A204.1 (cell line): ENCODE data around the gene GJB2.
"Not testable (repeated sequence)": the region's sequence is repeated elsewhere in the genome, so short reads cannot be mapped to it uniquely, and the experiment has no call there.

ENCODE experiments used
- FAIRE-seq: peaks from 2 replicates; lab custom pipeline; 2012; peaks lifted over from hg19 to GRCh38; lab: Jason Lieb, UNC

The GJB2 gene

DNA sequence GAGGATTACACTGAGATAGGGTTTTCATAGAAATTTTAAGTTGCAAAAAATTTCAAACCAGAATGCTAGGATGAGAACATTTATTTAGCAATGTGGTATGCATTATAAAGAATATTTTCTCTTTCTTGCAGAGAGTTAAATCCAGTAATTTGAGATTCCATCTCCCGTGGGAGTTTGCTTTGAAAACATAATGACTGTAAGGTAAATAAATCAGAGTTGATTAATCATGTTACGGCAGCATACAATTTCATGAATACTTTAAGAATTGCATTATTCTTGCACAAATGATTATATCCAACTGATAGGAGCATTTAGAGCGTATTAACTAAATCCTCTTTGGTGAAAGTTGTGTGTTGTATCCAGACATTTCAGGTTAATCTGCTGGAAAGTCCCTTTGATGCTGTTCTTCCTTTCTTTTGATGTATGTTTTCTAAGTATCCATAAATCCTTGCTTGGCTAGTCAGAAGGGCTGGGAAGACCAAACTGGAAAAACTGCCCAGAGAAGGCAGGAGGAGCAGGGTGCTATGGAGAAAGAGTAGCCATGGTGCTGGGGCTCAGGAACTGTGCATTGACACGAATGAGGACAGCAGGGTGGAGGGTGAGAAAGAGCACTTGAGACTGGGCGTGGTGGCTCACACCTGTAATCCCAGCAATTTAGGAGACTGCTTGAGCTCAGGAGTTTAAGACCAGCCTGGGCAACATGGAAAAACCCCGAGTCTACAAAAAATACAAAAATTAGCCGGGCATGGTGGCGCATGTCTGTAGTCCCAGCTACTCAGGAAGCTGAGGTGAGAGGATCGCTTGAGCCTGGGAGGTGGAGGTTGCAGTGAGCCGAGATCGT, 27.1 kb downstream of the GJB2 start:
- FAIRE-seq, result no peak

DNA sequence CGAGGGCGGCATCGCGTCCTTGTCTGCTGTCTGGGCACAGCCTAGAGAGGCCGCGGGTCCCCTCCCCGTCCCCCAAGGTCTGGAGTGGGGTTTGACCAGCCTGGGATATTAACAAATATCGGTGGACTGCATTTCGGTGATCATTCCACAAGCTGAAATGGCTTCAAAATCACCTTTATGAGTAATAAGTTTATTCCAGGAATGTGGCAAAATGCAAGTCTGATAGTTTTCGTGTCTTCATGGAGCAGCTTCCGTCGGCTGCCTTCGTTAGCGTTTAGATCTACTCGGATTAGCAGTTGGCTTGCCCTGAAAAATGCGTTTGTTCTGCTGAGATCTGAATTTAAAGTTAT, 30.8 kb downstream of the GJB2 start:
- FAIRE-seq, result no peak

DNA sequence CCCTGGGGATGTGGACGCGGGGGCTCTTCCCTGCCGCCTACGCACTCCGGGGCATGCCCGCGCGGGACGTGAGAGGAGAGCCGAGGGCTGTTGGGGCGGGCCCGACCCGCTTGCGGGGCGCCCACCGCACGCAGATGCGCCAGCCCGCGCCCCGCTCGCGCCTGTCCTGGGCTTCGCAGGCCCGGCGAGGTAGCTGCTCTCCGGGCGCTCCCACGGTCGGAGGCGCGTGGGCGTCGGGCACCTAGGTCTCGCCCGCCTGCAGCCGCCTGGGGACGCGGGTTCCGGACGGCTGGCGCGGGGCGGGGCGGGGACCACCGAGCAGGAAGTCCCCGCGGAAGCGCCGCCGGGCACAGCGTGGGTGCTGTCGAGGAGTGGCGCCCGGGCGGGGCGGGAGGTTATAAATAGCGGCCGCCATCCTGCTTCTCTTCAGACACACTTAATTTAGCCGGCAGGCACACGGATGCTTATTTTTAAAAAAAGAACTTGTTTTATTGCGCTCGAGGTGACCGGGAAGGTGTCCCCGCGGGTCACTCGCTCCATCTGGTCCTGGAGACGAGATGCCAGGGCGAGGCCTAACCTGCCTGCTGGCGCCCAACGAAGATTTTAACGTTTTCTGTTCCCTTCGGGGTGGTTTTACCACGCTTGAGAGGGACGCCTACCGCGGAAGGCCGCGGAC, 31.3 kb downstream of the GJB2 start:
- no peak for FAIRE-seq

DNA sequence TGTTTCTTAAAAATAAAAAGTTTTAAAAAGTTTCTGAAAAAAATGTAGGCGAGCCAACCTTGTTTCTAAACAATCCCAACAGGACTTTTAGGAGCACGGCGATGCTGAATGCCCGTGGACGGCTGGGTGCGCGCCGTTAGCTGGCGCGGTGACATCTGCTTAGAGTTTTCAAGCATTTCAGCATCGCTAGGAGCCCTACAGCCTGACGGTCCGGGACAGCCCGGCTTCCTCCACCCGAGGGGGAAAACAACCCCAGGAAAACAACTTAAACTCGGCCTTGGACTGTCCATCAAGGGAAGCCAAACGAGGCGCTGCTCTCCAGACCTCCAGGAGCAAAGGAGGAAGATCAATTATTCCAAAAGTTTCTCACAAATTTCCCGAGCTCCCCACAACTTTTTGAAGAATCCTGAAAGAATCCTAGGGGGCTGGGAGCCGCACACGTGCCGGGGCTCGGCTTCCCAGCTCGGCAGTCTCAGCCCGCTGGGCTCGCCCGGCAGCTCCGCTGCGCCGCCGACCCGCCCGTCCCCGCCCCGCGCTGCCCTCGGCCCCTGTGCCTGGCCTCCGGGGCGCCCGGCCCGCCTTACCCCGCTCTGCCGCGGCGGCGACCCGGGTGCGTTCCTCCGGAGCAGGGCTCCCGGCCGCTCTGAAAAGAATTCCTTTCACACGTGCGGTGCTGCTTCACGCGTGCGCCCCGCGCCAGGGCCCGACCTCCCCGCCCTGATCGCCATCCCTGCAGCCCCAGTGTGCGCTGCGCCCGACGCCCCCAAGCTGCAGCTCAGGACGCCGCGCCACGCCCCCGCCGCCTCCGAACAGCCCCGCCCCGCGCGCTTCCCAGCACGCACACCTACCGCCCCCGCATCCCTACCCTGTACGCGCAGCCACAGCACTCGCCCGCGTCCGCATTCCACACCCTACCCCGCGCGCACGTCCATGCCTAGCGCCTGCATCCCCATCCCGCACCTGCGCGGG, 32.1 kb downstream of the GJB2 start, which contains the start of gene GJA3:
TSS of gene GJA3 (minus strand) at position 747 of the 969 bp plus-strand sequence. CDS start 17,764 bp downstream, outside the sequence.
- FAIRE-seq, result no peak

DNA sequence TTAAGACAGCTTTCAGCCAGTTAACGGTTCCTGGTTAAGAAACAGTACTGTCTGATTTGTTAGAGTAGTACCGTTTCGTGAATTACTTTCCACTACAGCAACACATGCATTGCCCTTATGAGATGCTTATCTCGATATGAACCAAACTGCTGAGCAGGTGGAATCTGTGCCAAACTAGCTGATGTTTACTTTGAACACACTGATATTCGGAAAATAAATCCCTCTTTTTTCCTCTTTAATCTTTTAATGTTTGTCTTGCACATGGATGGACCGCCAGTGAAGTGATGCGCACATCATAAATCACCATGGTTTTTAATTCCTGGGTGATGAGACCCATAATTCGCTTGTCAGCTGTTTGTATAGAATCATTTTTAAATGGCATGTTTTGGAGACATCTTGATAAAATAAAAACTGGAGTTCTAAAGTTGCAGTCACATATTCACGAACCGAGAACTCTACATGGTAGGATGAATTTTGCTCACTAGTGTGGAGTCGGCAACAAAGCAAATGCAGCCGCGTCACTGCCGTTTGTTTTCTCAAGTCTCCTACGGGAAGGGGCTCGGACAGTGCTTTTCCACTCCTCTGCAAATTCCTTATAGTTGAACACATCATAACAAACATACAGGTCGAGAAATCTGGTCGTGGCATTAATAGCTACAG, 33.0 kb downstream of the GJB2 start:
- no peak for FAIRE-seq

DNA sequence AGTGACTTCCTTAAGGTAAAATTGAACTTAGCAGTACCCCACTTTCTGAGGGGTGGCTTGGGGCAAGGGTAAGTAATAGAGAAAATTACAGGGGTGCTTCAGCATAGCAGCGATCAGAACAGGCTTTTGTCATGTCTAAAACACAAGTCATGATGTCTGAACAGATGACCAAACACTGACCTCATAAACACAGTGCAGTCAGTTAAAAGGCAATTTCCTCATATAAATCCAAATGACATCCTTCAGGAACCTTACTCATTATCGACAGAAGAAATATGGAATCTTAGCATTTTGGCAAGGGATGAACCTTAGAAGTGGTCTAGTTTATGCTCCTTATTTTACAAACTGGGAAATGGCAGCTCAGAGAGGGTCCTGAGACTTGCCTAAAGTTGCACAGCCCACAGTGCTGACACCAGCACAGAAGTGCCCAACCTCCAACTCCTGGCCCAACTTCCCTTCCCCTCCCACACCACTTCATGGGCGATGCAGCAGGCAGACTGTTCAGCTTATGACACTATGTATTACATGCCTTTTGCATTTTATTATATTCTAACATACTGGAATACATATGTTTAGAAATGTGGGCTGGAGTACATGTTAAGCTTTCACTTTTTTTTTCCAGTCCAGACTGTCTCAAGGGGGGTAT, 35.5 kb downstream of the GJB2 start:
- FAIRE-seq, result no peak

DNA sequence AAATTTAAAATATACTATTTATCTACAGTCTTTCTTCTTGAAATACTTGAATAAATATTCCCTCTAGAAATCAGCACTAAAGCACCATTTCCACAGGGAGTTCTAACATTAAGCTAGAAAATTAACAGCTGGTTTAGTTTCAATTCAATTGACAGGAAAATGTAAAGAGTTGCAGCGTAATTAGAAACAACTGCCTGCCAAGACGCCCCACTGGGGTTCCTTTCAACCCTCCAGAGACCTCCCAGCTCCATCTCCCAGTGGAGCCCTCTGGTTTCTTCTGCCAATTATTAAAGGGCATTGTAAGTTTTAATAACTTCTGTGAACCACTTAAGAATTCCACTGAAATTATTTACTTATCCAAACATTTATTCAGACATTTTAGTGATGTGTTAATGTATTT, 36.0 kb downstream of the GJB2 start:
- no peak for FAIRE-seq

DNA sequence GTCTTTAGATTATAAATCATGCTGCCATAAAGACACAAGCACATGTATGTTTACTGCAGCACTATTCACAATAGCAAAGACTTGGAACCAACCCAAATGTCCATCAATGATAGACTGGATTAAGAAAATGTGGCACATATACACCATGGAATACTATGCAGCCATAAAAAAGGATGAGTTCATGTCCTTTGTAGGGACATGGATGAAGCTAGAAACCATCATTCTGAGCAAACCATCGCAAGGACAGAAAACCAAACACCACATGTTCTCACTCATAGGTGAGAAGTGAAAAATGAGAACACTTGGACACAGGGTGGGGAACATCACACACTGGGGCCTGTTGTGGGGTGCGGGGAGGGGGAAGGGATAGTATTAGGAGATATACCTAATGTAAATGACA, 39.4 kb downstream of the GJB2 start:
- FAIRE-seq, result not testable (repeated sequence)

DNA sequence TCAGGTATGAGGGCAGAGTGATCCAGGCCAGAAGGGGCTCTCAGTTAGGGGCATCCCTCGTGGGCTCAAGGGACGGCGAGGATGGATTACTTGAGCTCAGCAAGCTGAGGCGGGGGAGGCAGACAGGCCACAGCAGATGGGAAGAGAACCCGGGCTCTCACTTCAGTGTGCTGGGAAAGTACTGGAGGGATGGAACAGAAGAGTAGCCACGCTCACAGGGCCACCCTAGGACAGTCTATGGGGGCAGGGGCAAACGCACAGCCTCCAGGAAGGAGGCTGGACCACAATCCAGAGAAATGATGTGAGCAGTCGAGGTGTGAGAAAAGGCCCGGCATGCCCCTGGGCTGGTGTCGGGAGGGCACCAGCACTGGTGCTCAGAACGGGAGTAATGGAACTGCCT, 41.1 kb downstream of the GJB2 start:
- FAIRE-seq, result no peak

DNA sequence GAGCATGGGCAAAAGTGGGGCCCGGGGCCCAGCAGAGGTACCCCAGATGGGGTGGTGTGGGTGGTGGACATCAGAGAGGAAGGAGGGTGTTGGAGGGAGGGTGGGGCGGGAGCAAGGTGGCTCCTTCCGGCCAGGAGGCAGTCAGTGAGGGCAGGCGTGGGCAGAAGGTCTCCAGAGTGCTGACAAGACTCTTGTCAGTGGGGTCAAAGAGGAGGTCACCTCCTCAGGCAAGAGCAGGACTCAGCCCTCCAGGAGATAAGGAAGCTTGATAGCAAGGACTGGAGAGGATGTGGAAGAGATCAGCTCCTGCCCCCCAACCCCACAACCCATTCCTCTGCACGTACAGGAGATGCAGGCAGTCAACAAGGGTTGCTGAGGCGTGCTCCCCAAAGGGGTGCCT, 41.7 kb downstream of the GJB2 start:
- FAIRE-seq, result no peak

DNA sequence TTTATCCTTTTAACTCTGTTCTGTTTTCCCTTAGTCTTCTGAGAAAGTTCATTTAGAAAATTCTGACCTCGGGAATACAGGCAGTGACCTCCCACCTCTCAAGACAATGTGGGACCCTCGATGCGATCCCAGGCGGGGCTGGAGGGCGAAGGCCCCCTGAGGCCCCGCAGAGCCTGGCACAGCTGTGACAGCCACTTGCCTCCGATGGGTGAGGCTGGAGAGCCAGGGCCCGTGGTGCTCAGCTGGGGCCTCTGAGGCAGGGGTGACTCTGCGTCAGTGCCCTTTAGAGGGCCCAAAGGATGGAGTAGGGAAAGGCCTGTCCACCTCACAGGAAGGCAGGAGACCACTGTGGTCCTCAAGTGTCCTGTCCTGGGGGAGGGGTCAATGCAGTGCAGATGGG, 42.2 kb downstream of the GJB2 start:
- FAIRE-seq, result no peak

DNA sequence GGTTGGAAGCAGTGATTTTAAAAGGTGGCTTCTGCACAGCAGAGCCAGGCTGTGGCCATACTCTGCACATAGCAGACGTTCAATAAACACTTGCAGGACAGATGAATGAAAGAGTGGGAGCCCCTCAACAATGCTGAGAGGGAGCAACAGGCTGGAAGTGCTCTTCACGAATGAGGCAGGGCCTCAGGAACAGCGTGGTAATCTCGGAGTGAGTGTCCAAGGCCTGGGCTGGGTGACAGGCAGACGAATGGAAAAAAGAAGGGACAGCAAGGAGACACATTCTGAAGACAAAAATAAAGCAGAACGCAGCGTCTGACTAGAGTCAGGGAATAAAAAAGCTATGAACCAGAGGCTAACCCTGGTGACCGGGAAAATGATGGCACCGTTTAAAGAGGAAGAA, 43.0 kb downstream of the GJB2 start:
- FAIRE-seq, result no peak

DNA sequence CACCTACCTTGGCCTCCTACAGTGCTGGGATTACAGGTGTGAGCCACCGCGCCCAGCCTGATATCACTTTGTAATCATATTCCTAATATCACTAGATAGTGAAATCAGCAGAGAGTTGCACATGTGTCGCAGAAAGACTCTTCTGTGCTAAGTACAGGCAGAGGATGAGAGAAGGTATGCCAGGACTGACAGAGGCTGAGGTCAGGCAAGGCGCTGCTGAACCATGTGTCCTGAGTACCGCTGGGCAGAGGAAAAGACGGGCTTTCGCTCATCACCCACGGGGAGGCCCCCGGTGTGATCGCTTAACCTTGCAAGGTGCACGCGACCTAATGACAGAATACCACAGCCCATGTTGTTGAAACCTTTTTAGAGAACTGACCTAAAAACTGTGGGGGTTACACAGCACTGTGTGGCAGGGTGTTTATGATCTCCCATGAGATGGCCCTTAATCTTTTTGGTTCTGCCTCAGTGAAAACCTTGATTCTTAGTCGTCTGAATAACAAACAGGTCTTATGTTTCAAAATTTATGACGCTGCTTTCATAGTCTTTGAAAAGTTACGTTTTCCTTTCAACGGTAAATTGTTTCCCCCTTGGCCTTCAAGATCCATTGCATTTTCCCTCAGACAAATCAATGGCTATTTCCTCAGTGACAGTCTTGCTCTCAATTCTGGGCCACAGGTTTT, 44.1 kb downstream of the GJB2 start:
- FAIRE-seq, result no peak

DNA sequence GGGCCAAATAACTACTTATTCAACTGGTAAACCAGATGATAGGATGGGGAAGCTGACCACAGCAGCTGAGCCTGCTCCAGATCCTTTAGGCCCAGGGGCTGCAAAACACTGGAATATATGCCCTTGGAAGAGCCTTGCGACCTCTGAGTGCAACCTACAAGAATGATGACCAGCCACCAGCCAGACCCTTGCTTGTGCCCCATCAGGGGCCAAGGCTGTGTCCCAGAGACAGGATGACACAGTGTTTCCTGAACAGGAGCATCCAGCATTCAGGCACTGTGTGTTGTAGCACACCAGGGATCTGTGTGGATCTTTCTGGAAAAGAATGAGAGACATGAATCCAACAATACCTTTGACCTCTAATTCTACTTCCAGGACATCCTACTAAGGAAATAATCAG, 46.4 kb downstream of the GJB2 start:
- FAIRE-seq, result no peak

DNA sequence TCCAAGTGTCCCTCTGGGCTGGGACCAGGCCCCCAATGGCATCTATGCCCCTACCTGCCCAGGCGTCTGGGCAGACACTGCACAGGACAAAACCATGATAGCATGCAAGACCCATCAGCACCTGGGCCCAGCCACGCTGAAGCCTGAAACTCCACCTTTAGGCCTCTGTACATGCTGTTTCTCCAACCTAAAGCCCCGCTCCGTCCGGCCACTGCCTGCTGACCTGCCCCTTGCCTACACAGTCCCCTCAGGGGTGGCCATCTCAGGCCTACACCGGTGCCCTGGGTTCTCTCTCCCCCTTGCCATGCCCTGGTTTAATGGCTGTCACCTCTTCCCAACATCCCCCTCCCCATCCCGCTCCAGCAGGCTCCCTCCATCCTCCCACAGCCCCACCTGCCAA, 47.2 kb downstream of the GJB2 start:
- no peak for FAIRE-seq

DNA sequence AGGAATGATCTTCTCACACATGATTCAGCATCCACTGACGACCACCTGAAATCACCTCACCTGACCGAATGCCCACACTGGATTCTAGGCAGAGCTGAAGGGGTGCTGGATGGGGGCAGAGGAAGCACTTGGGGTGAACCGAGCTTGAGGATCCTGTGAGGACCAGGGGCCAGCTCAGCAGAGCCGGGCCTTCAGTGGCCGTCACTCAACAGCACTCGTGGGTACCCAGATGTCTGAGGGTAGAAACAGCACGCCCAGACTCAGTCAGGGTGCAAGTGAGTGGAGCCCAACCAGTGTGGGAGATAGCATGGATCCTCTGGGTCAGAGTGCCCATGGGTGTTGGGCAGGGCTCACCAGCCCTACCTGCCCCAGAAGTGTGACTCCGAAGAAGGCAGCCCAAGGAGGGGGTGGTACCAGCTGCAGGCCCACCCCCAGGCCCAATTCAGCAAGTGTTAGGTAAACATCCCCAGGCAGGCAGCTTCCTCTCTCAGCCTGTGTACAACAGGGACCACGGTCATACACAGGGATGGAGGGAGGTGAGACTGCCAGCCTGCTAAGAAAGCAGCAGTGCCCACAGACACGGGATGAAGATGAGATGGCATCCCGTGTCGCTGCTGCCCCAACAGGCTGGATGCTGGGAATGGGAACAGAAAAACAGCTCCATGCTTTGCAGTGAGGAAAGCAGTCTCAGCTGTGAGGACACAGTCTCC, 48.4 kb downstream of the GJB2 start:
- no peak for FAIRE-seq

DNA sequence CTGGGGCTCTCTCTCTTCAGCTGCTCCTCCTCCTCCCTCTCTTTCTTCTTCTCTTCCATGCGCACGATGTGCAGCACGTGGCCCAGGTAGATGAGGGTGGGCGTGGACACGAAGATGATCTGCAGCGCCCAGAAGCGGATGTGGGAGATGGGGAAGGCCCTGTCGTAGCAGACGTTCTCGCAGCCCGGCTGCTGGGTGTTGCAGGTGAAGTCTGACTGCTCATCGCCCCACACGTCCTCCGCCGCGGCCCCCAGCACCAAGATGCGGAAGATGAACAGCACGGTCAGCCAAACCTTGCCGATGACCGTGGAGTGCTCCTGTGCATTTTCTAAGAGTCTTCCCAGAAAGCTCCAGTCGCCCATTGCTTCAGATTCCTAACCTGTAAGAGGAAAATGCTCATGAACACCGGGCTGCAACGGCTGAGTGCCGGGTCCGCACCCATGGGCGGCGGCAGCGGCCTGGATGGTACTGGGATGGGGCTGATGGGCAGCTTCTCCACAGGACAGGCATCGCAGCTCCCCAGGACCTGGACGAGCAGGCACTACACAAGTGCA, 49.7 kb downstream of the GJB2 start:
- FAIRE-seq, result no peak

DNA sequence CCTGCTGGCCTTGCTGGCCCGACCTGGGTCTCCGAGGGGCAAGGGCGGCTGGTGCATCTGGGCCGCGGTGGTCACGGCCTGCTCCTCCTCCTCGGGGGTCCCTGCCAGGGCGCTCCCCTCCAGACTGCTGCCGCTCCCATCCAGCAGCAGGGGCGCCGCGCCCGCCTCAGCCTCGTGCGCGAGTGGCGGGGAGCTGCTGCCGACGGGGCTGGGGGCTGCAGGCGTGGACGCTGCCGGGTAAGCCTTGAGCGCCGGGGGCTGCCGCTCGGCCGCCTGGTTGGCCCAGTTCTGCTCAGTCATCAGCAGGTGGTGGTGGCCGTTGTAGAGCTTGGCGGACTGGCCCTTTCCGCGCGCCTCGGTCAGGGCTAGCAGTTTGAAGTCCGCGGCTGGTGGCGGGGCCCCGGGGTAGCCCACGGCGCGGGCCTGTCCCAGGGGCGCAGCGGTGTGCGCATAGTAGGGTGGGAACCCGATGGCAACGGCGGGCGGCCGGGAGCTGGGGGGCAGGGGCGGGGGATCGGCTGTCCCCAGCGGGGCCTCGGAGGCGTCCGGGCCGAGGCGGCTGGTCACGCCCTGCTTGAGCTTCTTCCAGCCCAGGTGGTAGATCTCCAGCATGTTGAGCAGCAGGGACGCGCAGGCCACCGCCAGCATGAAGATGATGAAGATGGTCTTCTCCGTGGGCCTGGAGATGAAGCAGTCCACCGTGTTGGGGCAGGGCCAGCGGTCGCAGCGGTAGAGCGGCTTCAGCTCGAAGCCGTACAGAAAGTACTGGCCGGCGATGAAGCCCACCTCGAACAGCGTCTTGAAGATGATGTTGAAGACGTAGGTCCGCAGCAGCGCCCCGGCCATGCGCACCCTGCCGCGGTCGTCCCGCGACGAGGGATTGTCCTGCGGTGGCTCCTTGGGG, 50.5 kb downstream of the GJB2 start:
- FAIRE-seq, result no peak
